ENCODE measurements around the gene ODF2.
A peak's percentile ranks its signal among the peaks of the same experiment; 100 is the strongest.
"Not testable (repeated sequence)": the region's sequence is repeated elsewhere in the genome, so short reads cannot be mapped to it uniquely, and the experiment has no call there.

Gene ODF2

DNA sequence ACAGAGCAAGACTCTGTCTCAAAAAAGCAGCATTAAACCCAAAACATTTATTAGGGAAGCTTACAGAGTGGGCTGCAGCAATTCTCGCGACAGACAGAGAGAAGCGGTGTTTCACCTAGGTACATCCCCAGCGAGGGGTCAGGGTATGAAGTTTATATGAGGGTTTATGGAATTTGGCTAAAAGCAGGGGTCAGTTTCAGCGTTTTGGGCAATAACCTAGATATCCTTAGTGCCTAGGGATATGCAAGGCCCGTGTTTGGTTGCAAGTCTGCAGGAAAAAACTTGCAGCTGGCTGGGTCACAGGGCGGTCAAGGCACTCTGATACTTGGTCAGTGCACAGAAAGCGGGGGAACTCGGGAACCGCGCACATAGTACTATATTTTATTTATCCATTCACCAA is 48.1 kb downstream of the ODF2 start:
- H3K27me3 Mint-ChIP-seq (ENCODE audit: low read depth, poor library complexity): no peaks in the 10 kb centered on the region
- H3K4me1 Mint-ChIP-seq: peaks cover 28% of the 10 kb centered on the region
- no peak overlapping the region for H3K27ac Mint-ChIP-seq
- peak overlapping the region; percentile 100 for H3K4me3 Mint-ChIP-seq
- TF ChIP-seq, protein P1, sequence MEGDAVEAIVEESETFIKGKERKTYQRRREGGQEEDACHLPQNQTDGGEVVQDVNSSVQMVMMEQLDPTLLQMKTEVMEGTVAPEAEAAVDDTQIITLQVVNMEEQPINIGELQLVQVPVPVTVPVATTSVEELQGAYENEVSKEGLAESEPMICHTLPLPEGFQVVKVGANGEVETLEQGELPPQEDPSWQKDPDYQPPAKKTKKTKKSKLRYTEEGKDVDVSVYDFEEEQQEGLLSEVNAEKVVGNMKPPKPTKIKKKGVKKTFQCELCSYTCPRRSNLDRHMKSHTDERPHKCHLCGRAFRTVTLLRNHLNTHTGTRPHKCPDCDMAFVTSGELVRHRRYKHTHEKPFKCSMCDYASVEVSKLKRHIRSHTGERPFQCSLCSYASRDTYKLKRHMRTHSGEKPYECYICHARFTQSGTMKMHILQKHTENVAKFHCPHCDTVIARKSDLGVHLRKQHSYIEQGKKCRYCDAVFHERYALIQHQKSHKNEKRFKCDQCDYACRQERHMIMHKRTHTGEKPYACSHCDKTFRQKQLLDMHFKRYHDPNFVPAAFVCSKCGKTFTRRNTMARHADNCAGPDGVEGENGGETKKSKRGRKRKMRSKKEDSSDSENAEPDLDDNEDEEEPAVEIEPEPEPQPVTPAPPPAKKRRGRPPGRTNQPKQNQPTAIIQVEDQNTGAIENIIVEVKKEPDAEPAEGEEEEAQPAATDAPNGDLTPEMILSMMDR (IDR thresholded peaks at IDR 0.05): no peak
- no peaks in the 10 kb centered on the region for H3K9me3 Mint-ChIP-seq
- DNase-seq: peak; percentile 15
- peaks cover 27% of the 10 kb centered on the region for H3K36me3 Mint-ChIP-seq (ENCODE audit: low read depth)

DNA sequence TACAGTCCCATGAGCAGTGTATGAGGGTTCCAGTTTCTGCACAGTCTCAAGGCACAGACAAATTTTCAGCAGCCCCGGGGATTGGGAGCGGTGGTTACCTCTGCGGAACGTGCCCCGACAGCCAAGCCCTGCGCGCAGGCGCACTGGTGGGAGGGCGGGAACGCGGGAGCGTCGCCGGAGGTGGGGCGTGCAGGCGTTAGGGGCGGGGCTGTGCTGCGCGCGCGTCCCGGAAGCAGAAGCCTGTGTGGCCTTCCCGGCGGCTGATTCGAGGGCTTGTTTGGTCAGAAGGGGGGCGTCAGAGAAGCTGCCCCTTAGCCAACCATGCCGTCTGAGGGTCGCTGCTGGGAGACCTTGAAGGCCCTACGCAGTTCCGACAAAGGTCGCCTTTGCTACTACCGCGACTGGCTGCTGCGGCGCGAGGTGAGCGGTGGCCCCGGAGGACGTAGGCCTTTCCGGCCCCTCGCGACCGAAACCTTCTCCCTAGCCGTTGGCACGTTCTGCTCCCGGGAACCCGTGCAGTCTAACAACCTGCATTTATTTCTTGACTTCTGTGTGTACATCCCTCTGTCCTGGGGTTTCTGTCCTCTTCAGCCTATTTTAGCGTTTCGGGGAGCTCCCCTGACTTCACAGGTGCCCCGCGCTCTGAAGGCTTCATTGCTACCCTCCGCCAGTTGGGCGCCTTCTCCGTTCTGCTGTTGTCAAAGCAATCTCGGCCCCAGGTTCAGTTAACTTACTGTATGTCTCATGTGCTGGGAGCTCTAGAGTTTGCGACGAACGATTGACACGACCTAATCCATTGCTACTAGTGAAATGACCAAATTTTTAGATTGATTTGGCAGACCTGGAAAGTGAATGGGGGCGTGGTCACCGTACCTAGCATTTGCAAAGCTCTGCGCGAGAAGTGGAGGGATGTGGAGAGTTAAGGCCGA is 48.9 kb downstream of the ODF2 start, which contains the start of gene GLE1:
Gene GLE1, plus strand, starts transcription at position 235 of the 929 bp plus-strand sequence. Its CDS starts 87 bp downstream, at position 322.
- Mint-ChIP-seq H3K36me3 (ENCODE audit: low read depth) (peaks cover 33% of the 10 kb centered on the region), H3K9me3 (no peaks in the 10 kb centered on the region), H3K27ac (peak within 1 kb of the TSS; percentile 99), H3K27me3 (ENCODE audit: low read depth, poor library complexity) (no peaks in the 10 kb centered on the region), H3K4me1 (peaks cover 28% of the 10 kb centered on the region), H3K4me3 (peak within 1 kb of the TSS; percentile 100)
- TF ChIP-seq, protein P1 (IDR thresholded peaks at IDR 0.05): no peak
- DNase-seq: peak; percentile 99

DNA sequence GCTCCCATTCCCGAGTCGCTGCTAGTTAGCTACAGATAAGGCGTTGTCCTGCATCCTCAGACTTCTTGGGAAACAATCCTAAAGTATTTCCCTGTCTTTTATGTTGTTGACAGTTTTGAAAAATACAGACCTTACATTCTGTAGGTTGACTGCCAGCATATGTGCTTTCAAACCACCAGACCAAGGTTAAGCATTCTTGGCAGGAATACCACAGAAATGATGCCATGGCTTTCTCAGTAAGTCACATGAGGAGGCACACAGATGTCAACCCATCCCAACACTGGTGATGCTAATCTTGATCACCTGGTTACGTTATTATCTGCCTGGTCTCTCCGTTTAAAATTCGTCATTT is 49.6 kb downstream of the ODF2 start:
- Mint-ChIP-seq H3K36me3 (ENCODE audit: low read depth) (peaks cover 29% of the 10 kb centered on the region), H3K27me3 (ENCODE audit: low read depth, poor library complexity) (no peaks in the 10 kb centered on the region), H3K4me1 (peaks cover 28% of the 10 kb centered on the region), H3K27ac (no peak overlapping the region), H3K4me3 (peak overlapping the region; percentile 100), H3K9me3 (no peaks in the 10 kb centered on the region)
- DNase-seq: no peak
- TF ChIP-seq, protein P1 (IDR thresholded peaks at IDR 0.05): no peak

DNA sequence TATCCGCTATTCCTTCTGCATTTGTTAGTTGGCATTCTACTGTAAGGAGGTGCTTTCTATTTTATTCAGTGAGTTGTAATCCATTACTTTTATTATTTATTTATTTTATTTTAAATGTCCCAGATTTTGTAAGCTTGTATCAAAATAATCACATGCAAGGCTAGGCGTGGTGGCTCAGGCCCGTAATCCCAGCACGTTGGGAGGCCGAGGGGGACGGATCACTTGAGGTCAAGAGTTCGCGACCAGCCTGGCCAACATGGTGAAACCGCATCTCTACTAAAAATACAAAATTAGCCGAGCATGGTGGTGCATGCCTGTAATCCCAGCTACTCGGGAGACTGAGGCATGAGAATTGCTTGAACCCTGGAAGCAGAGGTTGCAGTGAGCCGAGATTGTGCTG is 50.1 kb downstream of the ODF2 start:
- H3K36me3 Mint-ChIP-seq (ENCODE audit: low read depth): peaks cover 24% of the 10 kb centered on the region
- peaks cover 28% of the 10 kb centered on the region for H3K4me1 Mint-ChIP-seq
- DNase-seq; H3K9me3 Mint-ChIP-seq; H3K27ac Mint-ChIP-seq; H3K27me3 Mint-ChIP-seq (ENCODE audit: low read depth, poor library complexity): not testable (repeated sequence)
- peak overlapping the region; percentile 100 for H3K4me3 Mint-ChIP-seq

DNA sequence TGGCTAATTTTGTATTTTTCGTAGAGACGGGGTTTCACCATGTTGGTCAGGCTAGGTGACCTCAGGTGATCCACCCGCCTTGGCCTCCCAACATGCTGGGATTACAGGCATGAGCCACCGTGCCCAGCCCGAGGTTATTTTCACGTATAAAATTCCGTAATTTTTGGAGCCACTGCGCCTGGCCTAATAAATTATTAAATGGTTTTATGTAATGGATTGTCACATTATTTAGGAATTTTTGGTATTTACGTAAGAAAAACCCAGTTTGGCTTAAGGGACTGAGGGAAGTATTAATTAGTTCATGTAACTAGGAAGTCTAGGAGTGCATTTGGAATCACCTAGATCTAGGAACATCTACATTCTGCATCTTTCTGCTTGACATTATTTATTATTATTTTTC is 57.0 kb downstream of the ODF2 start:
- Mint-ChIP-seq H3K36me3 (ENCODE audit: low read depth) (peaks cover 66% of the 10 kb centered on the region), H3K4me1 (no peaks in the 10 kb centered on the region), H3K27ac (no peak overlapping the region), H3K27me3 (ENCODE audit: low read depth, poor library complexity) (no peaks in the 10 kb centered on the region), H3K9me3 (peaks cover under 1% of the 10 kb centered on the region), H3K4me3 (no peak overlapping the region)
- TF ChIP-seq, protein P1 (IDR thresholded peaks at IDR 0.05): no peak
- no peak for DNase-seq

DNA sequence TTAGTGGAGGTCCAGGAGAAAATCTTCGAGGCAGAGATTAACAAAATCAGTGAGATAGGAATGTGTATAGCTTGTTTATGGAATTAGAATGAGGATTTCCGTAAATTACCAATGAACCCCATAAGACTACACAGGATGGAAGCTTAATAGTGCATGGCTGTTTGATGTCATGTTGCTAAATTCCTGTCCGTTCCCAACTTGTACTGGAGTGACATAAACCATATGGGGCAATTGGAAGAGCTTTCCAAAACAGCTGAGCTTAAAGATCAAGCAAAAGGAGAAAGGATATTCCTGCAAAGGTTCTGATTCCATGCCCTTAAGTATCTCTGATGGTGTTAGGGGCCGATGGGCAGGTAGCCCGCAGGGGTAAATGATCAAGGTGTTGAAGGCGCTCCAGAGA is 66.2 kb downstream of the ODF2 start:
- TF ChIP-seq, protein P1 (IDR thresholded peaks at IDR 0.05): no peak
- peaks cover 76% of the 10 kb centered on the region for H3K36me3 Mint-ChIP-seq (ENCODE audit: low read depth)
- H3K27ac Mint-ChIP-seq: no peak overlapping the region
- no peak overlapping the region for H3K4me3 Mint-ChIP-seq
- H3K27me3 Mint-ChIP-seq (ENCODE audit: low read depth, poor library complexity): no peaks in the 10 kb centered on the region
- no peak for DNase-seq
- peaks cover 12% of the 10 kb centered on the region for H3K9me3 Mint-ChIP-seq
- H3K4me1 Mint-ChIP-seq: peaks cover 20% of the 10 kb centered on the region

All from nephron progenitor cell (in vitro differentiated cells).